ENCODE measurements around the gene RBM10. TPM values are rescaled to one million over a fixed set of nuclear protein-coding genes. Genes with fewer than 3 reads are reported as not detected.

Gene RBM10
- total RNA-seq, 4 donors from 2014 or later, result 25.2 to 33.1 (median 29.2) TPM

- Histone ChIP-seq H3K4me3 (peak overlapping the region; percentile 73 to 91), H3K9me3 (no peaks in the 10 kb centered on the region), H3K4me1 (peaks cover 0 to 32% (median 0%) of the 10 kb centered on the region in 3 donors), H3K36me3 (peaks cover 0 to 15% of the 10 kb centered on the region in 2 donors), H3K27ac (peak overlapping the region; percentile 89 to 99 (median 96)), H3K27me3 (no peaks in the 10 kb centered on the region)
- 1 to 17% methylated on average over 17 to 26 of the region's 51 CpGs for WGBS, 2 donors (ENCODE audit: low coverage in 1 of 2)
- peak; percentile 96 for ATAC-seq
- TF ChIP-seq POLR2A (IDR thresholded peaks at IDR 0.05) (peak in 1 of 2 donors; percentile 32), EP300 (IDR thresholded peaks at IDR 0.05) (no peak), POLR2AphosphoS5 (IDR thresholded peaks at IDR 0.05) (peak; percentile 47), CTCF (IDR thresholded peaks at IDR 0.05) (no peak)
Measured at GRCh38 chrX:47233333-47234113, 88.5 kb downstream of the RBM10 start.

GRCh38 chrX:47234583-47234982 lies 89.6 kb downstream of the RBM10 start:
- TF ChIP-seq EP300 (IDR thresholded peaks at IDR 0.05) (no peak), CTCF (IDR thresholded peaks at IDR 0.05) (no peak), POLR2AphosphoS5 (IDR thresholded peaks at IDR 0.05) (no peak), POLR2A (IDR thresholded peaks at IDR 0.05) (no peak)
- Histone ChIP-seq H3K36me3 (peaks cover 0 to 9% of the 10 kb centered on the region in 2 donors), H3K4me1 (peaks cover 0 to 32% (median 0%) of the 10 kb centered on the region in 3 donors), H3K9me3 (no peaks in the 10 kb centered on the region), H3K4me3 (peak overlapping the region; percentile 73 to 91), H3K27ac (peak overlapping the region; percentile 47 to 99 (median 92)), H3K27me3 (no peaks in the 10 kb centered on the region)
- 17 to 45% methylated on average over 3 of the region's 3 CpGs for WGBS, 2 donors (ENCODE audit: low coverage in 1 of 2)
- no peak for ATAC-seq

- no peak for TF ChIP-seq POLR2A (IDR thresholded peaks at IDR 0.05)
- no peak for TF ChIP-seq POLR2AphosphoS5 (IDR thresholded peaks at IDR 0.05)
- no peak for TF ChIP-seq CTCF (IDR thresholded peaks at IDR 0.05)
- no peak for TF ChIP-seq EP300 (IDR thresholded peaks at IDR 0.05)
- H3K36me3 ChIP-seq, result peaks cover 0 to 15% of the 10 kb centered on the region in 2 donors
- no peaks in the 10 kb centered on the region for H3K9me3 ChIP-seq
- peak overlapping the region; percentile 33 to 99 (median 71) for H3K27ac ChIP-seq
- no peak overlapping the region for H3K4me3 ChIP-seq
- ATAC-seq, result no peak
- H3K27me3 ChIP-seq, result no peaks in the 10 kb centered on the region
- WGBS, 2 donors (ENCODE audit: low coverage in 1 of 2), result 67 to 71% methylated on average over 1 to 4 of the region's 4 CpGs
- H3K4me1 ChIP-seq, result peaks cover 0 to 32% (median 0%) of the 10 kb centered on the region in 3 donors
Measured at GRCh38 chrX:47235691-47236103, 90.7 kb downstream of the RBM10 start.

Small RNAs within 50 kb of the gene (small RNA-seq; reads per million reads assigned to genes)
- gene RNU12-2P, result 0 reads per million in 4 donors

Other genes with a start within 250 kb of the RBM10 start
- 10 to 100 TPM in 1 of 4 donors, 1 to 10 TPM in 3; 5.5 to 10.2 (median 9.3) TPM for gene JADE3, start 232.8 kb upstream of the RBM10 start, total RNA-seq
- 10 to 100 TPM in 3 of 4 donors, 1 to 10 TPM in 1; 2.6 to 22.1 (median 11.8) TPM for gene RGN, start 66.8 kb upstream of the RBM10 start, total RNA-seq
- 10 to 100 TPM; 43.3 to 66.8 (median 53.0) TPM for gene NDUFB11, start 519 bp upstream of the RBM10 start, total RNA-seq
- 100 to 1,000 TPM; 108 to 211 (median 123) TPM for gene UBA1, start 48.6 kb downstream of the RBM10 start, total RNA-seq
- gene CDK16, start 73.5 kb downstream of the RBM10 start, total RNA-seq, result 10 to 100 TPM; 45.8 to 76.1 (median 55.6) TPM
- 10 to 100 TPM; 26.9 to 64.6 (median 40.7) TPM for gene USP11, start 87.8 kb downstream of the RBM10 start, total RNA-seq
- gene ZNF157, start 225.4 kb downstream of the RBM10 start, total RNA-seq, result under 1 TPM in 1 of 4 donors, not detected in 3; 0.31 TPM

Data from gastroesophageal sphincter (tissue), 4 donors.